ENCODE measurements around the gene SORCS2. TPM values are rescaled to one million over a fixed set of nuclear protein-coding genes. Genes with fewer than 3 reads are reported as not detected.
"Not testable (repeated sequence)": the region's sequence is repeated elsewhere in the genome, so short reads cannot be mapped to it uniquely, and the experiment has no call there.

The SORCS2 gene
- total RNA-seq, 2 donors from 2014 or later, result 1.5 to 1.7 TPM

GRCh38 chr4:7161721-7162214, 30.6 kb upstream of the SORCS2 start:
- Histone ChIP-seq H3K27ac (no peak overlapping the region), H3K36me3 (no peaks in the 10 kb centered on the region), H3K27me3 (no peaks in the 10 kb centered on the region), H3K4me1 (peaks cover 0 to 14% of the 10 kb centered on the region in 2 donors), H3K9me3 (no peaks in the 10 kb centered on the region), H3K4me3 (no peak overlapping the region)
- no peak for DNase-seq (ENCODE audit: low spot score)
- no peak for TF ChIP-seq CTCF (IDR thresholded peaks at IDR 0.05)

DNA sequence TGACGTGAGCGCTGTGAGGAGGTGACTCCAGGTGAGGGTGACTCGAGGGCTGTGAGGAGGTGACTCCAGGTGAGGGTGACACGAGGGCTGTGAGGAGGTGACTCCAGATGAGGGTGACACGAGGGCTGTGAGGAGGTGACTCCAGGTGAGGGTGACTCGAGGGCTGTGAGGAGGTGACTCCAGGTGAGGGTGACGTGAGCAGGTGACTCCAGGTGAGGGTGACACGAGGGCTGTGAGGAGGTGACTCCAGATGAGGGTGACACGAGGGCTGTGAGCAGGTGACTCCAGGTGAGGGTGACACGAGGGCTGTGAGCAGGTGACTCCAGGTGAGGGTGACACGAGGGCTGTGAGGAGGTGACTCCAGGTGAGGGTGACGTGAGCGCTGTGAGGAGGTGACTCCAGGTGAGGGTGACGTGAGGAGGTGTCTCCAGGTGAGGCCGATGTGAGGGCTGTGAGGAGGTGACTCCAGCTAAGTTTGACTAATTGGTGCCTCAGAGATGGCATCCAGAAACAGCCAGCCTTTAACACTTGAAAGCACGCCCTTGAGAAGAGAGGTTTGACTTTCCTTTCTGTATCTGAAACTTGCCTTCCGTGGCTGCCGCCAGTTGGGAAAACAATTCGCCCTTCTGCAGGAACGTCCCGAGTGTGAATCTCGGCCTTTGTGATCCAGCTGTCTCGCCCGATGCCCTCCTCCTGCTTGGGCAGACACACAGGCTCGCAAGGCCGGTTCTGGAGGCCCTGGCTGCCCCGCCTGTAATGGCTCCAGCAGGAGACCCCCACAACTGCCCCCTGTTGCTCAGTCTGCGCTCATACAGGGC, 27.1 kb upstream of the SORCS2 start:
- not testable (repeated sequence) for DNase-seq (ENCODE audit: low spot score); H3K36me3 ChIP-seq; H3K27me3 ChIP-seq; H3K27ac ChIP-seq; H3K4me3 ChIP-seq; H3K9me3 ChIP-seq
- H3K4me1 ChIP-seq, result peaks cover 0 to 13% of the 10 kb centered on the region in 2 donors

DNA sequence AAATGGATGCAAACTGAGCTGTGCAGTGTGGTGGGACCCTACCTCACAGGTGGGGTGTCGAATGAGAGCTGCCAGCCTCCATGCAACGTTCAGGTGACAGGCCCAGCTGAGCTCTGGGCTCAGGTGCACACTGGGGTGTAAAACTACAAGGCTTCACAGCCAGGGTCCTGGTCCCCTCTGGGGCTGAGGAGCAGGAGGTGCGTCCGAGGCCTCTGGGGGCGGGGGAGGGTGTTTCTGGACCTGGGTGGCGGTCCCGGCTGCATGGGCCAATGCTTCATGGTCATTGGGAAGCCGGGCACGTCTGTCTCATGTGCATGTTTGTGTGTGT, 26.5 kb upstream of the SORCS2 start:
- no peak overlapping the region for H3K27ac ChIP-seq
- no peaks in the 10 kb centered on the region for H3K27me3 ChIP-seq
- H3K4me1 ChIP-seq, result peaks cover 0 to 13% of the 10 kb centered on the region in 2 donors
- no peaks in the 10 kb centered on the region for H3K36me3 ChIP-seq
- TF ChIP-seq CTCF (IDR thresholded peaks at IDR 0.05), result no peak
- no peak overlapping the region for H3K4me3 ChIP-seq
- DNase-seq (ENCODE audit: low spot score), result no peak
- H3K9me3 ChIP-seq, result no peaks in the 10 kb centered on the region

- Histone ChIP-seq H3K27me3 (no peaks in the 10 kb centered on the region), H3K27ac (no peak overlapping the region), H3K4me1 (peaks cover 0 to 12% of the 10 kb centered on the region in 2 donors), H3K9me3 (no peaks in the 10 kb centered on the region), H3K4me3 (no peak overlapping the region), H3K36me3 (no peaks in the 10 kb centered on the region)
- no peak for DNase-seq (ENCODE audit: low spot score)
- TF ChIP-seq CTCF (IDR thresholded peaks at IDR 0.05), result no peak
These were observed 26.1 kb upstream of the SORCS2 start for GRCh38 chr4:7166237-7166636.

GRCh38 chr4:7166981-7167700, 25.2 kb upstream of the SORCS2 start:
- Histone ChIP-seq H3K36me3 (no peaks in the 10 kb centered on the region), H3K4me3 (no peak overlapping the region), H3K9me3 (no peaks in the 10 kb centered on the region), H3K4me1 (peaks cover 0 to 3% of the 10 kb centered on the region in 2 donors), H3K27ac (no peak overlapping the region), H3K27me3 (no peaks in the 10 kb centered on the region)
- no peak for DNase-seq (ENCODE audit: low spot score)
- no peak for TF ChIP-seq CTCF (IDR thresholded peaks at IDR 0.05)

GRCh38 chr4:7167706-7168105, 24.6 kb upstream of the SORCS2 start:
- H3K4me1 ChIP-seq, result no peaks in the 10 kb centered on the region
- H3K9me3 ChIP-seq, result no peaks in the 10 kb centered on the region
- no peaks in the 10 kb centered on the region for H3K36me3 ChIP-seq
- H3K27ac ChIP-seq, result no peak overlapping the region
- no peak for DNase-seq (ENCODE audit: low spot score)
- no peak for TF ChIP-seq CTCF (IDR thresholded peaks at IDR 0.05)
- H3K27me3 ChIP-seq, result no peaks in the 10 kb centered on the region
- no peak overlapping the region for H3K4me3 ChIP-seq
